ENCODE results near the gene METTL9. TPM values are rescaled to one million over a fixed set of nuclear protein-coding genes. Genes with fewer than 3 reads are reported as not detected.
"Not testable (repeated sequence)": the region's sequence is repeated elsewhere in the genome, so short reads cannot be mapped to it uniquely, and the experiment has no call there.

Gene METTL9
- 100 to 1,000 TPM; 108 to 155 (median 122) TPM for total RNA-seq
- 10 to 100 TPM; 56.0 to 84.7 (median 82.8) TPM for polyA plus RNA-seq

- intact Hi-C loops (cut with DNase I) = loop anchor here (5.0 kb wide), 2 partner anchors 43 to 353 kb away; partner anchors contain the start of gene UQCRC2
- H3K27me3 ChIP-seq = no peaks in the 10 kb centered on the region
- WGBS, 2 donors = 1% methylated on average over 100 of the region's 100 CpGs
- H3K27ac ChIP-seq = peak within 1 kb of the TSS; percentile 93 to 97 (median 96)
- peak within 1 kb of the TSS; percentile 72 to 94 (median 86) for H3K4me3 ChIP-seq
- H3K36me3 ChIP-seq = no peaks in the 10 kb centered on the region
- TF ChIP-seq EP300 (IDR thresholded peaks at IDR 0.05) (no peak), POLR2A (IDR thresholded peaks at IDR 0.05) (peak; percentile 63 to 74), POLR2AphosphoS5 (IDR thresholded peaks at IDR 0.05) (peak; percentile 71 to 91 (median 88)), CTCF (IDR thresholded peaks at IDR 0.05) (no peak)
- H3K9me3 ChIP-seq = no peaks in the 10 kb centered on the region
- peaks cover 0 to 37% (median 22%) of the 10 kb centered on the region in 4 donors for H3K4me1 ChIP-seq
- DNase-seq = peak; percentile 97
These were observed at the start of gene METTL9 for GRCh38 chr16:21599122-21600030. Gene METTL9 (plus strand): TSS chr16:21599577. CDS start chr16:21599734, 157 bp downstream.

- WGBS, 2 donors = 94% methylated on average over 17 of the region's 17 CpGs
These were observed 49.4 kb upstream of the METTL9 start for GRCh38 chr16:21549975-21550374.

GRCh38 chr16:21550435-21550834, 48.9 kb upstream of the METTL9 start:
- not testable (repeated sequence) for DNase-seq, H3K4me3 ChIP-seq, H3K9me3 ChIP-seq, H3K36me3 ChIP-seq, H3K27ac ChIP-seq, H3K27me3 ChIP-seq
- peaks cover 0 to 11% (median 10%) of the 10 kb centered on the region in 4 donors for H3K4me1 ChIP-seq
- 49 to 59% methylated on average over 1 of the region's 5 CpGs for WGBS, 2 donors
- intact Hi-C loops (cut with DNase I) = loop anchor here (10.0 kb wide), 2 partner anchors 246 to 396 kb away; partner anchors contain the start of genes DNAH3 and LDAF1

More at GRCh38 chr16:21549975-21550374, 49.4 kb upstream of the METTL9 start:
- H3K27me3 ChIP-seq, H3K9me3 ChIP-seq, H3K4me1 ChIP-seq, H3K27ac ChIP-seq, H3K4me3 ChIP-seq, H3K36me3 ChIP-seq: not testable (repeated sequence)
- intact Hi-C loops (cut with DNase I) = loop anchor here (10.0 kb wide), 2 partner anchors 245 to 395 kb away; partner anchors contain the start of genes DNAH3 and LDAF1
- DNase-seq = peak; percentile 44

GRCh38 chr16:21551076-21551475, 48.3 kb upstream of the METTL9 start:
- 88 to 90% methylated on average over 5 of the region's 7 CpGs for WGBS, 2 donors
- peaks cover 0 to 12% (median 10%) of the 10 kb centered on the region in 4 donors for H3K4me1 ChIP-seq
- intact Hi-C loops (cut with DNase I) = loop anchor here (10.0 kb wide), 2 partner anchors 246 to 396 kb away; partner anchors contain the start of genes DNAH3 and LDAF1
- H3K27ac ChIP-seq, H3K36me3 ChIP-seq, H3K4me3 ChIP-seq, H3K9me3 ChIP-seq, H3K27me3 ChIP-seq: not testable (repeated sequence)
- DNase-seq = peak; percentile 32

- intact Hi-C loops (cut with DNase I) = loop anchor here (10.0 kb wide), 2 partner anchors 247 to 397 kb away; partner anchors contain the start of genes DNAH3 and LDAF1
- H3K27me3 ChIP-seq, H3K36me3 ChIP-seq, DNase-seq, H3K9me3 ChIP-seq, H3K27ac ChIP-seq, H3K4me3 ChIP-seq: not testable (repeated sequence)
- peaks cover 0 to 12% (median 10%) of the 10 kb centered on the region in 4 donors for H3K4me1 ChIP-seq
- WGBS, 2 donors = 88 to 92% methylated on average over 15 to 16 of the region's 17 CpGs
These were observed 47.8 kb upstream of the METTL9 start for GRCh38 chr16:21551600-21551999.

GRCh38 chr16:21553481-21554296, 45.7 kb upstream of the METTL9 start:
- peaks cover 0 to 12% (median 10%) of the 10 kb centered on the region in 4 donors for H3K4me1 ChIP-seq
- WGBS, 2 donors = 88 to 90% methylated on average over 19 of the region's 19 CpGs

More at GRCh38 chr16:21553481-21554296, 45.7 kb upstream of the METTL9 start:
- H3K9me3 ChIP-seq, H3K36me3 ChIP-seq, H3K27ac ChIP-seq, H3K4me3 ChIP-seq, H3K27me3 ChIP-seq: not testable (repeated sequence)
- intact Hi-C loops (cut with DNase I) = loop anchor here (10.0 kb wide), 2 partner anchors 249 to 399 kb away; partner anchors contain the start of genes DNAH3 and LDAF1
- peak; percentile 60 for DNase-seq
